ENCODE results near the gene IL21.
"Not testable (repeated sequence)": the region's sequence is repeated elsewhere in the genome, so short reads cannot be mapped to it uniquely, and the experiment has no call there.

IL21 gene

DNA sequence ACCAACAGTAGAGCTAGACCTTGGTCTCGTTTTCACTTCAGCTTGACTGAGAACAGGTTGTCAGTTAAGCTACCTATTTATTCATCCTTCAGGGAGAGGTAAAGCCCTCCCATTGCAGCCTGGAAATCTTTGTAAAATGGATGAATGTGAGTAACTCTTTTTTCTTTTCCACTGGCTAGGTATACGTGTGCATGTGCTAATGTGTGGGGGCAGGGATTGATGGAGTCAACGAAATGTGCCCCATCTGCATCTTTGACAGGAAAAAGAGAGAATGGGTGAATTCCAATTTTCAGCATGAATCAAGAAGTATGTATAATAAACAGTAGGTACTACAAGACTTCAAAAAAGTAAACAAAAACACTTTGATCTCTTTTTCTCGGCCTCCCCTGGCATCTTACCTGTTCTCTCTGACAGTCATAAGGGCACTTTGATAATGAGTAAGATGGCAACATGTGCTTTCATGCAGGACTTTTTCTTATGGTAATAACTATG, at the start of gene IL21:
TSS of gene IL21 (minus strand) at position 51 of the 492 bp plus-strand sequence. CDS start 55 bp downstream, outside the sequence.
- no peak for DNase-seq

DNA sequence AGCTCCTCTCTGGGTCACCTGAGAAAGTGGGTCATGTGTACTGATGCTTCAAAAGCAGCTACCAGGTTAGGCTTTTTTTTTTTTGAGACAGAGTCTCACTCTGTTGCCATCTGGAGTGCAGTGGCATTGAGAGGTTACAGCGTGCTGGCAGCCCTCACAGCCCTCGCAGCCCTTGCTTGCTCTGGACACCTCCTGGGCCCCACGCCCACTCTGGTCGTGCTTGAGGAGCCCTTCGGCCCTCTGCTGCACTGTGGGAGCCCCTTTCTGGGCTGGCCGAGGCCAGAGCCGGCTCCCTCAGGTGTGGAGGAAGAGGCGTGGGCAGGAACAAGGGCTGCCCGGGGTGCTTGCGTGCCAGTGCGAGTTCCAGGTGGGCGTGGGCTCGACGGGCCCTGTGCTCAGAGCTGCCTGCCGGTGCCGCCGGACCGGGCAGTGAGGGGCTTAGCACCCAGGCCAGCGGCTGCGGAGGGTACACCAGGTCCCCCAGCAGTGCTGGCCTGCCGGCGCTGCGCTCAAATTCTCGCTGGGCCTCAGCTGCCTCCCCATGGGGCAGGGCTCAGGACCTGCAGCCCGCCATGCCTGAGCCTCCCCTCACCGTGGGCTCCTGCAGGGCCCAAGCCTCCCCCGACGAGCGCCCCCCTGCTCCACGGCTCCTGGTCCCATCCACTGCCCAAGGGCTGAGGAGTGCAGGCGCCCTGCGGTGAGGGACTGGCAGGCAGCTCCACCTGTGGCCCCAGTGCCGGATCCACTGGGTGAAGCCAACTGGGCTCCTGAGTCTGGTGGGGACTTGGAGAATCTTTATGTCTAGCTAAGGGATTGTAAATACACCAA, 49.3 kb upstream of the IL21 start:
- DNase-seq: no peak

DNA sequence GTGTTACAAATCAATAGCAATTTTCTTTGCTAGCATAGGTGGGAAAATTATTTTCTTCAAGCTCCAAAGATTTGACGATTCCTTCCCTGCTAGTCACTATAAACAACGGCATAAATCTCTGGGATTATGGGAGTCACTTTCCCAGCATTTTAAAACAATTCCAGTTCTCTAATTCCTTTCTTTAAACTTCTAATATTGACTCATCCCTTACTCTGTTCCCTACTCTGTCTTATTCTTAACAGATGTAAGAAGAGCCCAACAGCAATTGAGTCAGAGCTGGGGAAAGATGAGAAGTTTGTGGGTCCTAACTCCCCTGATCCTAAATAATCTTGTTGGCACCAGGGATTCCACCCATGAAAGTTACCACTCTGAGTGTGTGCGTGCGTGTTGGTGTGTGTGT, 47.4 kb upstream of the IL21 start:
- no peak for DNase-seq

DNA sequence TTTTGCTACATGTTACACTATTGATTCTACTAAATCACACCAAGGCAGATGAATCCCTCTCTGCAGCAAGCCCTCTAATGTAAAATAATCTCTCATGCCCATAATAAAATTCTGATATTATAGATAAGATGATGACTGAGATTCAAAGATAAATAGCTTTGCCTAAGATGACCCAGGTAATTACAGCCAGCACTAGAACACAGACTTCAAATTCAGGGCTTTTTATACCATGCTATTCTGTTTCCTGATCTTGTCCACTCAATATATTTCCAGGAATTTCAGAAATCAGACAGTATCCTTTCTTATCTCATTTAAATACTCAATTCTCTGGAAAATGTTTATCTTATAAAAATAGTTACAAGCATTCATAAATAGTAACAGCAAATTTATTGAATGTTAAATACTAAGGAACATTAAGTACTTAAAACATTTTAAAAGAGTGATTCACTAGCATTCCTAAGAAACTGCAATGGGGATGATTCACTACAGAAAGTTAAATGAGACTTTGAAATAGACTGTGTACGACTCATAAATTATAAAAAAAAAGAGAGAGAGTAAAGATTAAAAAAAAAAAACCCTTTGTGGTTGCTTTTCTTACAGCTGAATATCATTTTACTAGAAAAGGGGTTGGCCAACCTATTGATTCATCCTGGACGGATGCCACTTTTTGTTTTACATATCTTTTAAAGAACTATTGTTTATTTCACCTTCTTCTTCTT, 45.8 kb upstream of the IL21 start:
- no peak for DNase-seq

DNA sequence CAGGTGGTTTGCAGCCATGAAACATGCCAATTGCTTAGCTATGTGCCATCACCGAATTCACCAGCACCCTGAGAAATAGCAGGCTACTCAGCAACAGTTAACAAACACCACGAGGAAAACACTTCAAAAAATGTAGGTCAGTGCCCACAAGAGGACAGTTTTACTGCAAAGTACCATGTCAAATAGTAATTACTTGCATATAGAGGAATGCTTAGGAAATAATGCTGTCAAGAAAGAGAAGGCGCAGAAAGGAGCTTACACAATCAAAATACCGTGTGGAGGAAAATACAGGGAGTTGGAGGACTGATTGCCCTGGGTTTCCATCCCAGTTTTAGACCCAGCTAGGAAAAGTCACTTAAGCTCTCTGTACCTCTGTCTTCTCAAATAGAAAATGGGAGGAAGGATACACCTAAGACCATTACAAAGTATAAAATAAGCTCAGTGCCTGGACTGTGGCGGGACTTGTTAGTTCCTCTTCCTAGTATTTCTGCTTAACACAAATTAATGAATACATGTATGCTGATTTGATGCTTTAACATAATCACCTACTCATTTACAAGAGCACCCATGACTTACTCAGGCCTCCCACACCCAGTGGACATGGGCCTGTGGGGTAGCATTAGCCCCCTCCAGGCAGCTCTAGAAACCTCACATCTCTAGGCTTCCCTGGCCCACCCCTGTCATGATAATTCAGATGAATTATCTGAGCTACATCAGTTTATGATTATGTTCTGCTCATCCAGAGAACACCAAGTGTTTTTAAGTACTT, 44.5 kb upstream of the IL21 start:
- DNase-seq: no peak

DNA sequence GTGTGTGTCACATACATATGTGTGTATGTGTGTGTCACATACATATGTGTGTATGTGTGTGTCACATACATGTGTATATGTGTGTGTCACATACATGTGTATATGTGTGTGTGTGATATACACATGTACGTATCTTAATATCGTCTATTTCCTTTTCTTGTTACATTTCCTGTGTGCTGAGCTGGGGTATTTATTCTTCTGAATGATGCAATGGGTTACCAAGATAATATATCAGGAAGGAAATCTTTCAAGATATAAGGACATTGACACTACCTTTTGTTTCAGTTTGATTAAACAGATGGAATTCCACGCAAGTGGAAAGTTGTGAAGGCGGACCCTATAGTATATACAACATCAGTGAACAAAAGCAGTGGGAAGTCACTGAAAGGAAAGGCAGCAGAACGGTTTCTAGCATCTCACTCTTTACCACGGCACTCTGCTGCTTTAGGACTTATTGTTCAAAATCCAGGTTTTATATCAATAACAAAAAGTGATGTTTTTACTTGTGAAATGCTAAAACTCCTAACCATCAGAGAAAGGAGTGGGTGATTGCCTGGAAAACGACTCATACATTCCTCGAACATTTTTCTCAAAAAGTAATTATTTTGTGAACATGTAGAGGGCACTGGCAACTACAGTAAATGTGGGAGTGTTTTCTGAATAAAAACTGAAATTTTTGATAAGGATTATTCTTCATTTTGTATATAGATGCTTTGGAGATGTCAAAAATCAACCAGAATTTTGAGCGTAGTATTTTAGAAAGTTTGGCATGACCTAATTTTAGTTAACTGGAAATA, 43.1 kb upstream of the IL21 start:
- no peak for DNase-seq

DNA sequence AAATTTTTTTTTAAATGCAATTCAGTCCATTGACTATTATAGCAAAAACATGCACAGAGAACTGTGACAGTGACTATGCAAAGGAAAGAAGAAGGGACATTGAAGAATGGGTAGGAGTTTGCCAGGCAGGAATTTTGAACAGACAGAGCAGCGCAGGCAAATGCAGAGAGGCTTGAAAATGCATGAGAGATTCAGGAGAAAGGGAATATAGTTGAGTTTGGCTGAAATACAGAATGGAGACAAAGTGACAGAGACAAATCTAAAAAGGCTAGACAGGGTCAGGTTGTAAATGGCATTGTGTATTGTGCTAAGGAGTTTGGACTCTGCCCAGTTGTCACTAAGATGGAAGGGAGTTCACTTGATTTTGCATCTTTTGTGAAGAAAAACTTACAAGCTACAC, 42.4 kb upstream of the IL21 start:
- DNase-seq: no peak

DNA sequence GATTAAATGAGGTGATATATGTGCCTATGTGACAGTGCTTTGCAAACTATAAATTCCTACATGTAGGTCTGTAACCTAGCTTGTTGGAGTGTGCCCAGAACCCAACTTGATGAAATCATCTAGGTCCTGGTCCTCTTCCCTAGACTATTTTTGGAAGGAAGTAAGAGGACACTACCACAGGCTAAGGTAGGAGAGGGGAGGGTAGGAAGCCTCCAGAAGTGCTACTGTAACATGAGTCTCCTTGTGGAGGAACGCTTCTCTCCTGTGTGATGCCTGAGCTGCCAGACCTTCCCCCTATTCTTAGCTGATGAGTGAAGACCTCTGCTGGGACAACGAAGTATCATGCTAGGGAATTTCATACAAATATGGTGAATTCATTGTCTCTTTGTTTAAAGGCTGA, 41.8 kb upstream of the IL21 start:
- DNase-seq: no peak

DNA sequence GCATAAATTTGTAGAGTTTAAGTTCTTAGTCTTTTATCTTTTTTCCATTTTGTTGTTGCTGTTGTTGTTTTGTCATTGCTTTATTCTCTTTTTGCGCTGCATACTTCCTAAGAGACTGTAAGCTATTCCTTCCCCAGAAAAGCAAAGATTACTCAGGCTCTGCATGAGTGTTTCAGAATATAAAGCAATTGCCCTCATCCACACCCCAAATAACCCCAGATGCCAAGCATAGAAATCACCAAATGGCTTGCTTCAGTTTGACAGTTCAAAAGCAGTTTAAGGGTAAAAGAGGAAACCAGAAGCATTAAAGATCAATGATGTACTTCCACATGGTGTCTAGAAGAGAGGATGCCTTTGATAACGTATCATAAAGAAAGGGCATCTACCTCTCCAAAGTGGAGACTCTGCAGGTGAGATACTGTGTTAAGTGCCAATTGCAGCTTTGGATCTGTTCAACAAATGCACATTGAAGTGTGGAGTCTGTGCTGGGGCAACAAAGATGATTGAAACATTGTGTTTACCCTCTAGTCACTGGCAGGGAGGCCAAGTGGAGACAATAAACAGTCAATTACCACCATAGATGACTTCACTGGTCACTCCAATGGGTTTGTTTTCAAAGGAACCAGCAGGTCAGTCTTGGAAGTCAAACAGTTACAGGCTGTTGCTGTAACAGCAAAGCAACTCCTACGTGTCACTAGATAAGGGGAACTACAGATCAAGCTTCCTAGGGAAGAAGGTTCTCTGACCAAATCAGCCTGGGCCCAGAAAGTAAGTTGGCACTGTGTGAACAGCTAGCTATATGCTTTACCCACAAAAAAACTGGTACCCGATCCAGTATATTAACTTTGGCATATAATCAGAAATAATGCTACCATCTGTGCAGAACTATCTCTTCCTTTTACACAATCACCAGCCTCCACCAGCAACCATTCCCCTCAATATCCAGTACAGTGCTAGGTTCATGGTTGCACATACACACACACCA, 40.6 kb upstream of the IL21 start:
- DNase-seq: no peak

DNA sequence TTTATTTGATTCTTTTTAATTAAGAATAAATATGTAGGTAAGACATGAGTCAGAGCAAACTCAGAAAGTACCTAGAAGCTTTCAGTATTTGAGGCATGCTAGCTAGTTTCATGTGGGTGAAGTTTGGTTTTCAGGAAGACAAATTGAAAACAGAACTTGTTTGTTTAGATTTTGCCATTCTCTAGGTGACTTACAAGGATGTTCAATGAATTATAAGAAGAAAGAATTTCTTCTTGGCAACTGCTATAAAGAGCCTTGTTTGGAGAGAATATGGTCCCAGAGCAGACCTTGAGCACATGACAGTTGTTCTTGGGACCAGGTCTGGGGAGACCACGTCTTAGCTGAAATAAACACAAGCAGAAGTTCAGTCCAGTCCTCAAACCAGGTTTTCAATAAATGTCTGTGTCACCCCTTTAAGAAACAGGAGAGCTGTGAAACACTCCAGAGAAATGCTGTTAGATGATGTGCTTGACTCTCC, 38.0 kb upstream of the IL21 start:
- DNase-seq: no peak

DNA sequence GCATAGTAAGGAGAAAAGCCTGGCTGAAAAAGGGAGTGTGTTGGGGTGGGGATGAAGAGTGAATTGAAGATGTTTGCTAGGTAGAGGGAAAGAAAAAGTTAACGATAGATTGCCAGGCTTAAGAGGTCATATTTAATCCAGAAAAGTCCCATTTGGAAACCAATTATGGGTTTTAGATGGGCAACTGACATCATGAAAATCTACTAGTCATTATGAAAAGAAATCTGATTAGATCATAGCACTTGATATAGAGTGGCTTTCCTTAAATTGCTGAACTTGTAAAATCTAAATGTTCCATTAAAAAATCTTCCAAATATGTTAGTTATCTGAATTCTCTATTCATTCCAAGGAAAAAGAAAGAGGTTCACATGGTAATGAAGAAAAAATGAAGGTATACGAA, 37.5 kb upstream of the IL21 start:
- no peak for DNase-seq

DNA sequence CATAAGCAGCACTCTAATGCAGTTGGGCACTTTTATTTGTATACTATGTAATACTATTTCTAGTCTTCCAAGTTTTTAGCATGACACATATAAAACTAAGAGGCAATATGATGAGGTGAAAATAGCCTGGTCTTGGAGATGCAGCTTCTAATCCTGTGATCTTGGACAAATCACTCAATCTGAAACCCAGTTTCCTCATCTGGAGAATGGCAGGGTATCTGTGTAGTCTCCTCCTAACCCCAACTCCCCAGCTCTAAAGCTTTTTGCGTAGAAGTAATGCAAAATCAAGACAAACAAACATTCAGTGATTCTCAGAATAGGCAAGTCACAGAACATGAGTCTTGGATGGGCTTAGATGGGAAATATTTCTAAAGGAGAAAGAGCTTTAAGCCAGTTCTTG, 36.7 kb upstream of the IL21 start:
- DNase-seq: no peak

DNA sequence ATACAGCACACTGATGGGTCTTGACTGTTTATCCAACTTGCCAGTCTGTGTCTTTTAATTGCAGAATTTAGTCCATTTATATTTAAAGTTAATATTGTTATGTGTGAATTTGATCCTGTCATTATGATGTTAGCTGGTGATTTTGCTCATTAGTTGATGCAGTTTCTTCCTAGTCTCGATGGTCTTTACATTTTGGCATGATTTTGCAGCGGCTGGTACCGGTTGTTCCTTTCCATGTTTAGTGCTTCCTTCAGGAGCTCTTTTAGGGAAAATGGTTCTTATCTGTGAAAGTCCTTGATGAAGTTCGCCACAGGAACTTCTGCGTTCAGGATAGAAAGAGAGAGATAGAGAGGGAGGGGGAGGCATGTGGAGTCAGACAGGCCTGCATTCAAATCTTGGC, 35.7 kb upstream of the IL21 start:
- not testable (repeated sequence) for DNase-seq

DNA sequence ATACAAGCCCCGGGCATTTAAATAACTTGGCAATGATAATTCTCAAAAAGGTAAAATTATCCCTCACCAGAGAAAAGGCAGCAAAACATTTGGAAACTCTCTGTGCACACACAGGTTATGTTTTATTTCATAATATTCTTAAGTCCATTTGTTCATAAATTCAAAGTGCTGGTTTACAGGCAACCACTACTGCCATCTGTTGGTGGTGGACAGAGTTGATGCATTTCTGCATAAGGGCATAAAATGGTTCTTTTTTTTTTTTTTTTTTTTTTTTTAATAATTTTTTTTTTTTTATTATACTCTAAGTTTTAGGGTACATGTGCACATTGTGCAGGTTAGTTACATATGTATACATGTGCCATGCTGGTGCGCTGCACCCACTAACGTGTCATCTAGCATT, 31.5 kb upstream of the IL21 start:
- DNase-seq: no peak

DNA sequence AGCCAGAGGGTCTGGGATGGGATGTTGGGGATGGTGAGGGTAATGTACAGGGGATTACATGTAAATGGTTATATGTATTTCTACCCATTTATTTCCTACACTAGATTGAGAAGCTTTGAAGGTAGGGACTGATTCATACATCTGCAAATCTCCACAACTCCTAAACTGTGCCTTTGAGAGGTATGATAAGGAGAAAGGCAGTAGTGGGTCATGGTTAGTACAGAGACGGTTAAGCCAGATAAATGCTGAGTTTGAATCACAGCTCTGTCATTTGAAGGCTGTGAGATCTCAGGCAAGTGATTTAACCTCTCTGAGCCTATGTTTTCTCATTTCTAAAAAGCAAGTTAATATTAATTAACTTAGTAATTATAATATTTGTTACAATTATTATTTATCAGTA, 29.3 kb upstream of the IL21 start:
- DNase-seq: no peak

DNA sequence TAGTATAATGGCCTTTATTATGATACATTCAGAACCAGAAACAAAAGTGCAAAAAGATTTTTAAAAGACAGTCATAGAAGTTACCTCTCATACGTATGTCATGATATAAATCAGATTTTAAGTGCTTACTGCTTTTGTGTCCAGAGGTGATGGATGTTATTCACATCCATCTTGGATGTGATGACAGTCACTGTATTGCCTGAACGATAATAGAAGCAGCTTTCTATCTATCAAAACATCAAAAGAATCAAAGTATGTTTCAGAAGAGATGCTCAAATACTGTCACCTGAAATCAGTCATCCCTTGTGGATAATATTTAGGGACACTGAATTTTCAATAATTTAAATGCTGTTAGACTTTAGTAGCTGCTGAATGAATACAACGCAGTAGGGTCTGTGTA, 26.8 kb upstream of the IL21 start:
- no peak for DNase-seq

DNA sequence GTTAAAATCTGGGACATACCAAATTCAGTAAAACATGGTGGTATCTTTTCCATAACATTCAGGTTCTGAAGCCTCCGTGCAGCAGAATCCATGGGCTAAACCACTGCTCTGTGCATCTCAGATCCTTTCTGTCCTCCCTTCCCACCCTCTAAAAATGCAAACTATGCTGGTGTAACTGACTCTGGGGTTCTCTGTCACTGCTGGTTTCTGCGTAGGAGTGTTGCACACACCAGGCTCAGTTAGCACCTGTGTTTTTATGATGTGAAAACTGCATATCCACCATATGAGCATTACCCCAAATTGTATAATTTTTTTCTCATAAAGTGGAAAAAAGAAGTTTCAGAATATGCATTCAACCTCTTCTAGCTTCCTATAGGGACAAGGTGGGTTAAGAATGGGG, 22.4 kb upstream of the IL21 start:
- no peak for DNase-seq

DNA sequence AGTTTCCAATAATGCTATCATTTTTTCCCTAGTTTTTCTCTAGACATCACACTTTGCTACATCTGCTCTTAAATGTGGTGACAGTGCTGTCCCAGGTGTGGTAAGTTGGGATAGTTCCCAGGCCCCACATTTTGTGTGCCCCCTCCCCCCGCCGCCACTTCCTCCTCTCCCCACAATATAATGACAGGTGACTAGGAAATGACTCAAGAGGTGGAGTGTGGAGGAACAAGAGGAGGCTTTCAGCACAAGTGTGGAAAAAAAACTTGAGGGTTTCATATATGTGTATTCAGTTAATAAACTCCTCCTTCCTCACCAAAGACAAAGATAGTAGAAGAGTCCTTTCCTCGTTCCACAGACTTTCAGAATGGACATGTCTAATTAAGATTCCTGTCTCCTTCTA, 18.3 kb upstream of the IL21 start:
- no peak for DNase-seq

DNA sequence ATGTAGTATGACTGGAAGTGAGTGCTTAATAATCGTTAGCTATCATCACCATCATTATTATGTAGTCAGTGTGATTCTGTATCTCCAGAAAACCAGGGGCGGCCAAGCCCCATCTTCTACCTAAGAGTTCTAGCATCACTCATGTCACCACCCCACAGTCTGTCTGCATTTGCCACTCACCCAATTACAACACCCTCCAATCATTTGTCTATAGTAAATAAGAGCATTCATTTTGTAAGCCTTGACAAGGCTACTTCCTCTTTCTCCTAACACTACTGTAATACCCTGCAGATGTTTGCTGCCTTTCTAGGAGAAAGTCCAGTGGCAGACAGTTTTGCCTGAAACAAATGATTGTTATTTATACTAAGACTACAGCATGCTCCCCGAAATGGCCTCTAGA, 15.8 kb upstream of the IL21 start:
- no peak for DNase-seq

DNA sequence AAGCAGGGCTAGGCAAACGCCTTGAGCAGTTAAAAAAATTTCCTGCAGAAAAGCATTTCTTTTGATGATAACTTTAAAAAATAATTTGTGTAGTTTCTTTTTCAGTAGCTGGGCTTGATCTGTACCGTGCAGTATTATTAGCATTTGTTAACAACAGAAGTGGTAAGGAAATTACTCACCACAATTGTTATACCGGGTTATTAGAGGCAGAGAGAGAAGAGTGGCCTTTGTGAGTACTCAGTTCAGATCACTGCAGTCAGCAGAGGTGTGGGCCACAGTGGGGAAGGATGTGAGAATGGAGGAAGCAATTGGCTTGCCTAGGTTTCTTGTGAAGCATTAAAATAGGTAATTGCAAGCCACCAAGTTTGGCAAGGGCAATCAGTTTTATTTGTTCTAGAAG, 14.3 kb upstream of the IL21 start:
- no peak for DNase-seq

DNA sequence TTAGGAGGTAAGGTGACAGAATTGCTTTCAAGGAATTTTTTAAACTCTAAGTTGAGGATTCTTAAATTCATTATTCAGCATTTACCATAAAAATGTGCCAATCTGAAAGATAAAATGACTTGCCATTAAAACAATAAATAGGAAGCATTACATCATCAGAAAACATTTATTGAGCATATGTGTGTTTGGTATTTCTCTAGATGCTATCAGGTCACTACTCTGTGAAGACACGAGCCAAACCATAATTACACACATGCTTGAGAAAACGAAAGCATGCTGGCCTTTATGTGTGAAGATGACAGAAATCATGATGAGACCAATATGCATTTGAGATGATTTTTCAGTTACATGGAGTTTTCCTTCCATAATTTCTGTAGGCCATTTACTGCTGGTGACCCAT, 12.3 kb upstream of the IL21 start:
- DNase-seq: no peak

All from NCI-H2227 treated with DMSO at 0.1 percent for 48 hours (cell line).